EL (cell line): ENCODE results near the gene PDX1.

Experiments used
- DNase-seq: peaks from one replicate; pipeline ENCODE4 v3.0.0-alpha.2; 2016

The PDX1 gene

DNA sequence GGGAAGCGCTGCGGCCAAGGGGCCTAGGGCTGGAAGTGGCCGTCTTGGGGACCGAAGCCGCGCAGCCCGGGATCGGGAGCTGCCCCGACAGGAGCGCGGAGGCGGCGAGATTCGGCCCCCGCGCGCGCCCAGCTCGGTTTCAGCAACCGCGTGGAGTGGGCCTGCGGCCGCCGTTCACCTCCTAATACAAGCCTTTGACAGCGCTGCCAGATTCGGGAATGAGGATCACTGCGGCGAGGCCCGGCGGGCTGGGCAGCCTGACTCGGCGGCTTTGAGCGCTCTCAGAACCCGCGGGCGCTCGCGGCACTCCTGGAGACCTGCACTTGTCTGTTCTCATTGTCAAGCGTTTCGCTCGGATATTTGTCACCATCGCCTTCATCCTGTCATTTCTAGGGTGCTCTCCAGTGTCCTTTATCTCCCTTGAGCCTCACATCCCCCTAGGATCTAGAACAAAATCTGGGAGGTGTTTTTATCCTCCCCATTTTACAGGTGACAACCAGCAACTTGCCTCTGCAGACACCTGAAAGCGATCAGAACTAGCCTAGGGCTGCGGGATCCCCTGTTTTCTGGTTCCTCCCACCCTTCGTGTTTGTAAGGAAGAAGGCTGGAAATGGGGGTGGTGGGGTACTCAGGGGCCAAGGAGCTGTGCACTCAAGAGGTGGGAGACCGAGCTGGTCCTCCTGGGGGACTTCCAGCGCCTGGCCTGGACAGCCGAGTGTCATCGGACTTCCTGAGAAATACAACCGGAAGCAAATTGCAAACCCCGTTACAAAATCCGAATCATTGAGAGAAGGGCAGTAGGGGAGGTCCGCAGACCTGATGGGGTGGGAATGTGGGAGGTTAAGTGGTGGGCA lies 50.8 kb downstream of the PDX1 start:
- no peak for DNase-seq

- DNase-seq = no peak
Measured at GRCh38 chr13:27971236-27971645, 51.4 kb downstream of the PDX1 start.

DNA sequence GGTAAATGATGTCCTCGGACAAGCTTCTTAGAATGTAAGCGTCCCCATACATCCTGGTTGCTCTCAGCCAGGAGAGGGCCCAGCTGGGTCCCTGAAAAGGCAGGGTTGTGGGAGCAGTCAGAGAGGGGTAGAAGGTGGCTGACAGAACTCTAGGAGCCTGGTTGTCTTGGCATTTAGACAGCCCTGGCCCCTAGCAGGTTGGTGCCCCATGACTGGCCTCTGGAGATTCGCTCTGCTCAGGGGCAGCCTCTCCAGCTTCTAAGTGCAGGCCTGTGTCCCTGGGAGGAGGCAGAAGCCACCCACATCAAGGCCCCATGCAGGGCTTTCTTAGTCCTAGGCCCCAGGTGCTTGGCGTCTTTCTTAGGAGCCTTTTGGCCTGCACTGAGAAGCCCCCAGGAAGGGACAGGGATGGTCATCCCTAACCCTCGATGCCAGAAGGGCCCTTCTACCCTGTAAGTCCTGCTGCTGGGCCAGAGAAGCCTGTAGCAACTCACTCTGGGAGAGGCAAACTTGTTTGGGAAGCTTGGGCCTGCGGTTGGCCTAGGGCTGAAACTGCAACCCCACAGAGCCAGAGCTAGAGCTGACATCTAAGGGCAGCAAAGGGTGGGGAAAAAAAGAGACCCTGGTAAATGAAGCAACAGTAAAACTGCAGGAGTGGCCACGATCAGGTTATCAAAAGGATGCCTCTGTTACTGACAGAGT lies 52.1 kb downstream of the PDX1 start:
- no peak for DNase-seq

- DNase-seq = no peak
Measured at GRCh38 chr13:27972478-27972820, 52.6 kb downstream of the PDX1 start.

- DNase-seq = no peak
Measured at GRCh38 chr13:27973291-27973690, 53.5 kb downstream of the PDX1 start.

DNA sequence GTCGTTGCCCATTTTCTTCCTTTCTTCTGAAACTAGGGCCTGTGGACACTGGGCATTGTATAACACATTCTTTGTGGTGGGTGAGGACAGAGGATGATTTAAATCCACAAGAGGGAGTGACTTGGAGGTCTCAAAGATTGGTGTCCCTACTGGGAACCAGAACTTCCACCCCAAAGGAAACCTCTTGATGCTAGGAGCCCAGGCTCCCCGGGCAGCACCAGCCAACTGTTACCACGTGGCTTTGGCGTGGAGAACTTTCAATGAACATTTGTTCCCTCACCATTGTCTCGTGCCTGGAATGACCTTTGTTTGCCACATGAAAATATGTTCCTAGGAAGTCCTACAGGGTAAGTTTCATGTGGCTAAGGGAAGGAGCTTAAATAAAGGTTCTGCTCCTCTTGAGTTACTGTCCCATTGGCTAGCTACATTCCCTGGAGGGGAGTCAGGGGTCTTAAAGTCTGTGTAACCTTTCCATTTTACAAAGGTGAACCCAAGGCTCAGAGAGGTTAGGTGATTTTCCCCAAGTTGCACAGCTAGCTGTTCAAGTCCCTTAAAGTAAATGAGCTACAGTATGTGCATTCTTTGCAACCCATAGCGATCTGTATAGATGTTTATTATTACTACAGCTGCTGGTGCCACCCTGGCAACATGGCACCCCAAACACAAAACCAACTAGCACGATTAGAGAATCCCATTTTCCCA lies 54.3 kb downstream of the PDX1 start:
- DNase-seq = no peak
